PC-3 (cell line): Measurements from ENCODE around the gene CYB5R3. TPM values are rescaled to one million over a fixed set of nuclear protein-coding genes. Genes with fewer than 3 reads are reported as not detected.
"Not testable (repeated sequence)": the region's sequence is repeated elsewhere in the genome, so short reads cannot be mapped to it uniquely, and the experiment has no call there.

ENCODE experiments used
- ATAC-seq: fragments of 200-7000 bp; cut with Tn5 transposase; 2 replicates; pipeline ENCODE4 v1.9.1; 2020; ENCODE audit warnings: mild to moderate bottlenecking, moderate library complexity
- BruUV-seq: library from RNA; stranded (reverse); fragments of 400-500 nt; replicated peaks from 2 replicates; lab custom pipeline; 2021; lab: Mats Ljungman, UMichigan
- CTCF ChIA-PET: fragments of 300-600 bp; sonication (Branson Sonifier 250); formaldehyde crosslinking; loops from one replicate; lab custom pipeline; 2022; ENCODE audit warnings: antibody characterized with exemption; lab: Charles Lee
- POLR2A ChIA-PET: fragments of 300-600 bp; sonication (Branson Sonifier 250); formaldehyde crosslinking; loops from one replicate; lab custom pipeline; 2022; ENCODE audit warnings: antibody characterized with exemption; ENCODE audit not compliant: unreplicated experiment; lab: Charles Lee
- DNase-seq: peaks from one replicate; pipeline ENCODE4 v3.0.0-alpha.2; 2015
- H2AFZ ChIP-seq: fragments of 300-600 bp; sonication (generic); 2 replicates; pipeline ENCODE4 v1.6.0; 2016; ENCODE audit warnings: antibody characterized with exemption, low read length
- H3F3A ChIP-seq: fragments of 300-600 bp; sonication (generic); one replicate; pipeline ENCODE4 v1.6.0; 2017; ENCODE audit warnings: antibody characterized with exemption, low read length, control low read depth, mild to moderate bottlenecking; ENCODE audit not compliant: unreplicated experiment
- H3K27ac ChIP-seq: fragments of 300-600 bp; sonication (generic); 2 replicates; pipeline ENCODE4 v1.5.1; 2016; ENCODE audit warnings: mild to moderate bottlenecking, low read length
- H3K27me3 ChIP-seq: fragments of 300-600 bp; sonication (generic); 2 replicates; pipeline ENCODE4 v1.6.1; 2016; ENCODE audit warnings: low read length, mixed read lengths
- H3K36me3 ChIP-seq: fragments of 300-600 bp; sonication (generic); 2 replicates; pipeline ENCODE4 v1.6.1; 2016; ENCODE audit warnings: low read depth, mixed run types, low read length, mixed read lengths
- H3K4me1 ChIP-seq: fragments of 300-600 bp; sonication (generic); 2 replicates; pipeline ENCODE4 v1.5.1; 2016; ENCODE audit warnings: low read length; ENCODE audit not compliant: insufficient read depth
- H3K4me2 ChIP-seq: fragments of 300-600 bp; sonication (generic); 2 replicates; pipeline ENCODE4 v1.6.0; 2016; ENCODE audit warnings: low read length
- H3K4me3 ChIP-seq: fragments of 300-600 bp; sonication (generic); 2 replicates; pipeline ENCODE4 v1.5.1; 2016; ENCODE audit warnings: mild to moderate bottlenecking, low read length, mixed read lengths
- H3K79me2 ChIP-seq: fragments of 300-600 bp; sonication (generic); 2 replicates; pipeline ENCODE4 v1.6.1; 2017; ENCODE audit warnings: low read length, mixed read lengths
- H3K9ac ChIP-seq: fragments of 300-600 bp; sonication (generic); 2 replicates; pipeline ENCODE4 v1.6.0; 2016; ENCODE audit warnings: mild to moderate bottlenecking, low read length
- H3K9me2 ChIP-seq: fragments of 300-600 bp; sonication (generic); replicated peaks from 2 replicates; pipeline ENCODE4 v1.6.1; 2016; ENCODE audit warnings: mixed run types, low read length, mixed read lengths
- H3K9me3 ChIP-seq: fragments of 300-600 bp; sonication (generic); 2 replicates; pipeline ENCODE4 v1.6.1; 2016; ENCODE audit warnings: low read length, mixed read lengths
- H4K20me1 ChIP-seq: fragments of 300-600 bp; sonication (generic); 2 replicates; pipeline ENCODE4 v1.6.1; 2016; ENCODE audit warnings: low read length, mixed read lengths
- CTCF ChIP-seq: fragments of 300-600 bp; sonication (generic); conservative IDR thresholded peaks from 2 replicates; pipeline ENCODE4 v1.5.1; 2017; ENCODE audit warnings: antibody characterized with exemption, low read depth, mild to moderate bottlenecking, low read length
- EZH2 ChIP-seq: fragments of 300-600 bp; sonication (generic); IDR thresholded peaks from one replicate; pipeline ENCODE4 v1.6.1; 2017; ENCODE audit warnings: antibody characterized with exemption, mild to moderate bottlenecking, low read length; ENCODE audit not compliant: unreplicated experiment
- EZH2phosphoT487 ChIP-seq: fragments of 300-600 bp; sonication (generic); IDR thresholded peaks from 2 replicates; pipeline ENCODE4 v1.6.1; 2018; ENCODE audit warnings: mild to moderate bottlenecking, antibody characterized with exemption, low read length, borderline replicate concordance
- intact Hi-C: fragments of 100-400 bp; cut with micrococcal nuclease; formaldehyde crosslinking; loops from 2 replicates; pipeline ENCODE4 v1.9.0; 2023
- total RNA-seq: library from RNA; depleted of rRNA; stranded (reverse); fragments of >200 nt; gene quantifications from 2 replicates; pipeline ENCODE4 v1.2.3, GENCODE V29; 2014

The CYB5R3 gene
- total RNA-seq, 1 experiment from 2014 or later, result 73.3 TPM

DNA sequence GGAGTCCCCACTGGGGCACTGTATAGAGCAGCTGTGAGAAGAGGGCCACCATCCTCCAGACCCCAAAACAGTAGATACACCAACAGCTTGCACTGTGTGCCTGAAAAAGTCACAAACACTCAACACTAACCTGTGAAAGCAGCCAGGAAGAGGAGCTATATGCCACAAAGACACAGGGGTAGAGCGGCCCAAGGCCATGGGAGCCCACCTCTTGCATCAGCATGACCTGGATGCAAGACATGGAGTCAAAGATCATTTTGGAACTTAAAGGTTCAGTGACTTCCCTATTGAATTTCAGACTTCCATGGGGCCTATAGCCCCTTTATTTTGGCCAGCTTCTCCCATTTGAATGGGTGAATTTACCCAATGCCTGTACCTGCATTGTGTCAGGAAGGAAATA, 29.7 kb upstream of the CYB5R3 start:
- H3K4me2 ChIP-seq, result no peak overlapping the region
- H3F3A ChIP-seq, result no peaks in the 10 kb centered on the region
- TF ChIP-seq CTCF (no peak), EZH2 (no peak), EZH2phosphoT487 (no peak)
- H3K4me3 ChIP-seq, result no peak overlapping the region
- no peaks in the 10 kb centered on the region for H3K9me2 ChIP-seq
- no peaks in the 10 kb centered on the region for H3K9me3 ChIP-seq
- DNase-seq, result no peak
- ChIA-PET POLR2A (no interaction called here), CTCF (no interaction called here)
- no TSS peak for BruUV-seq
- no peaks in the 10 kb centered on the region for H3K27me3 ChIP-seq
- intact Hi-C loops, result no loop called here
- H4K20me1 ChIP-seq, result no peaks in the 10 kb centered on the region
- H3K9ac ChIP-seq, result no peak overlapping the region
- no peaks in the 10 kb centered on the region for H3K36me3 ChIP-seq
- no peak overlapping the region for H3K27ac ChIP-seq
- no peak for ATAC-seq
- H2AFZ ChIP-seq, result no peak overlapping the region
- H3K4me1 ChIP-seq, result peaks cover 10% of the 10 kb centered on the region
- H3K79me2 ChIP-seq, result no peaks in the 10 kb centered on the region

GRCh38 chr22:42677936-42678335, 28.7 kb upstream of the CYB5R3 start:
- H3K9me2 ChIP-seq, H3K4me1 ChIP-seq, H3K9me3 ChIP-seq, H3F3A ChIP-seq, H4K20me1 ChIP-seq, H3K36me3 ChIP-seq, H3K4me3 ChIP-seq, intact Hi-C loops, H2AFZ ChIP-seq, ATAC-seq, POLR2A ChIA-PET, H3K27ac ChIP-seq, CTCF ChIA-PET, H3K4me2 ChIP-seq, H3K27me3 ChIP-seq, BruUV-seq, DNase-seq, H3K9ac ChIP-seq, H3K79me2 ChIP-seq: not testable (repeated sequence)

DNA sequence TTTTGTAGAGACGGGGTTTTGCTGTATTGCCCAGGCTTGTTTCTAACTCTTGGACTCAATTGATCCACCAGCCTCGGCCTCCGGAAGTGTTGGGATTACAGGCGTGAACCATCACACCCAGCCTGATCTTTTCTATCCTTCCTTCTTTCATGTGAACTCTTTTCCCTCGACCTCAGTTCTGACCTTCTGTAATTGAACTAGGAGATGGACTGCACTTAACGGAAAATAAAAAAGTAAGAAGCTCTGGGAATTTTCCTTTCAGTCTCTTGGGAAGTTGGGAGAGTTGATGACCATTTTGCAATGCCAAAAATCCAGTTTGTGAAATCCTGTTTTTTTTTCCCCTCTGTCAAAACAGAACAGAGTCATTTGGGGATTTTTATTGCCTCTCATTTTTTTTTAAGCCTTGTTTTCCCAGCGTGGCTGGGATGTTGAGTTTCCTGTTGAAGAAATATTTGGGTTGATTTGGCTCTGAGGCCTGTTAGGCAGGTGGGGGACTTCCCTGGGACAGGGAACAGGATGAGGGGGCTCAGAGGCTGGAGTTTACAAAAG, 26.9 kb upstream of the CYB5R3 start:
- no peaks in the 10 kb centered on the region for H3K79me2 ChIP-seq
- no TSS peak for BruUV-seq
- peaks cover 12% of the 10 kb centered on the region for H3K4me1 ChIP-seq
- POLR2A ChIA-PET, result no interaction called here
- no peak overlapping the region for H3K27ac ChIP-seq
- DNase-seq (no peak), ATAC-seq (no peak)
- H3K9me3 ChIP-seq, result no peaks in the 10 kb centered on the region
- H3K9ac ChIP-seq, result no peak overlapping the region
- no peaks in the 10 kb centered on the region for H3K36me3 ChIP-seq
- intact Hi-C loops, result no loop called here
- no peak overlapping the region for H3K4me2 ChIP-seq
- CTCF ChIA-PET, result no interaction called here
- H3F3A ChIP-seq, result no peaks in the 10 kb centered on the region
- H2AFZ ChIP-seq, result no peak overlapping the region
- no peak overlapping the region for H3K4me3 ChIP-seq
- no peaks in the 10 kb centered on the region for H3K9me2 ChIP-seq
- TF ChIP-seq CTCF (no peak), EZH2 (no peak), EZH2phosphoT487 (no peak)
- H4K20me1 ChIP-seq, result no peaks in the 10 kb centered on the region
- no peaks in the 10 kb centered on the region for H3K27me3 ChIP-seq
